SK-N-SH treated with all-trans-retinoic acid at 6 μM for 48 hours (cell line): ENCODE data around the gene KIF13A.
A peak's percentile ranks its signal among the peaks of the same experiment; 100 is the strongest.

Experiments
- ATAC-seq: fragments of 200-7000 bp; cut with Tn5 transposase; 3 replicates; pipeline ENCODE4 v1.9.1; 2020; ENCODE audit warnings: mild to moderate bottlenecking, moderate library complexity
- ARNTL ChIP-seq: fragments of 450-650 bp; formaldehyde crosslinking; IDR thresholded peaks from 2 replicates; pipeline ENCODE4 v1.5.0; 2020; ENCODE audit warnings: low read depth, mild to moderate bottlenecking, moderate library complexity, borderline replicate concordance
- BACH2 ChIP-seq: fragments of 250-450 bp; sonication (Bioruptor Pico); IDR thresholded peaks from 2 replicates; pipeline ENCODE4 v1.9.0; 2021; ENCODE audit warnings: mild to moderate bottlenecking, borderline replicate concordance
- CREB5 ChIP-seq: fragments of 250-450 bp; sonication (Bioruptor Pico); IDR thresholded peaks from 2 replicates; pipeline ENCODE4 v1.5.1; 2020; ENCODE audit warnings: low read depth, mild to moderate bottlenecking, moderate library complexity
- CSDC2 ChIP-seq: fragments of 250-450 bp; sonication (Bioruptor Pico); IDR thresholded peaks from 2 replicates; pipeline ENCODE4 v1.5.0; 2020; ENCODE audit warnings: mild to moderate bottlenecking, moderate library complexity
- CSRNP3 ChIP-seq: fragments of 250-450 bp; sonication (Bioruptor Pico); IDR thresholded peaks from 2 replicates; pipeline ENCODE4 v1.5.1; 2021; ENCODE audit warnings: mild to moderate bottlenecking, moderate library complexity
- ESRRG ChIP-seq: fragments of 250-450 bp; sonication (Bioruptor Pico); IDR thresholded peaks from 2 replicates; pipeline ENCODE4 v1.6.1; 2021; ENCODE audit warnings: mild to moderate bottlenecking
- GLIS3 ChIP-seq: fragments of 250-450 bp; sonication (Bioruptor Pico); IDR thresholded peaks from 2 replicates; pipeline ENCODE4 v1.5.0; 2020; ENCODE audit warnings: mild to moderate bottlenecking, moderate library complexity
- ISL1 ChIP-seq: fragments of 250-450 bp; sonication (Bioruptor Pico); IDR thresholded peaks from 2 replicates; pipeline ENCODE4 v2.1.2; 2022; ENCODE audit warnings: mild to moderate bottlenecking, moderate library complexity
- OSR1 ChIP-seq: fragments of 250-450 bp; sonication (Bioruptor Pico); IDR thresholded peaks from 2 replicates; pipeline ENCODE4 v1.8.0; 2022; ENCODE audit warnings: moderate library complexity, mild to moderate bottlenecking, inconsistent platforms
- PATZ1 ChIP-seq: fragments of 250-450 bp; sonication (Bioruptor Pico); IDR thresholded peaks from 2 replicates; pipeline ENCODE4 v1.8.0; 2020; ENCODE audit warnings: mild to moderate bottlenecking, moderate library complexity, borderline replicate concordance
- POU6F1 ChIP-seq: fragments of 250-450 bp; sonication (Bioruptor Pico); IDR thresholded peaks from 2 replicates; pipeline ENCODE4 v1.8.0; 2021; ENCODE audit warnings: low read depth, mild to moderate bottlenecking, moderate library complexity, borderline replicate concordance
- PPARA ChIP-seq: fragments of 250-450 bp; sonication (Bioruptor Pico); IDR thresholded peaks from 2 replicates; pipeline ENCODE4 v1.5.0; 2020; ENCODE audit warnings: mild to moderate bottlenecking, borderline replicate concordance
- RARB ChIP-seq: fragments of 250-450 bp; sonication (Bioruptor Pico); IDR thresholded peaks from 2 replicates; pipeline ENCODE4 v1.8.0; 2021; ENCODE audit warnings: mild to moderate bottlenecking, moderate library complexity
- SNAI2 ChIP-seq: fragments of 250-450 bp; sonication (Bioruptor Pico); IDR thresholded peaks from 2 replicates; pipeline ENCODE4 v1.5.0; 2020; ENCODE audit warnings: mild to moderate bottlenecking, moderate library complexity
- TCF4 ChIP-seq: fragments of 250-450 bp; sonication (Bioruptor Pico); IDR thresholded peaks from 2 replicates; pipeline ENCODE4 v1.8.0; 2021; ENCODE audit warnings: mild to moderate bottlenecking, moderate library complexity, borderline replicate concordance
- TOX ChIP-seq: fragments of 250-450 bp; sonication (Bioruptor Pico); IDR thresholded peaks from 2 replicates; pipeline ENCODE4 v1.8.0; 2021; ENCODE audit warnings: mild to moderate bottlenecking, moderate library complexity, borderline replicate concordance
- ZC3H10 ChIP-seq: fragments of 250-450 bp; sonication (Bioruptor Pico); IDR thresholded peaks from 2 replicates; pipeline ENCODE4 v1.5.1; 2021; ENCODE audit warnings: mild to moderate bottlenecking, moderate library complexity
- ZFP3 ChIP-seq: fragments of 250-450 bp; sonication (Bioruptor Pico); IDR thresholded peaks from 2 replicates; pipeline ENCODE4 v1.5.0; 2020; ENCODE audit warnings: mild to moderate bottlenecking, moderate library complexity
- ZNF565 ChIP-seq: fragments of 450-650 bp; formaldehyde crosslinking; conservative IDR thresholded peaks from 2 replicates; pipeline ENCODE4 v1.5.0; 2020; ENCODE audit warnings: low read depth, mild to moderate bottlenecking, moderate library complexity
- ZNF70 ChIP-seq: fragments of 450-650 bp; formaldehyde crosslinking; IDR thresholded peaks from 2 replicates; pipeline ENCODE4 v1.5.0; 2020; ENCODE audit warnings: mild to moderate bottlenecking, moderate library complexity
- ZNF8 ChIP-seq: fragments of 450-650 bp; formaldehyde crosslinking; IDR thresholded peaks from 2 replicates; pipeline ENCODE4 v1.5.0; 2020; ENCODE audit warnings: mild to moderate bottlenecking, moderate library complexity
- TF ChIP-seq, protein P1 (sequence below): fragments of 250-450 bp; sonication (Bioruptor Pico); IDR thresholded peaks from 2 replicates; pipeline ENCODE4 v1.5.0; 2020; ENCODE audit warnings: mild to moderate bottlenecking, moderate library complexity

Gene KIF13A

DNA sequence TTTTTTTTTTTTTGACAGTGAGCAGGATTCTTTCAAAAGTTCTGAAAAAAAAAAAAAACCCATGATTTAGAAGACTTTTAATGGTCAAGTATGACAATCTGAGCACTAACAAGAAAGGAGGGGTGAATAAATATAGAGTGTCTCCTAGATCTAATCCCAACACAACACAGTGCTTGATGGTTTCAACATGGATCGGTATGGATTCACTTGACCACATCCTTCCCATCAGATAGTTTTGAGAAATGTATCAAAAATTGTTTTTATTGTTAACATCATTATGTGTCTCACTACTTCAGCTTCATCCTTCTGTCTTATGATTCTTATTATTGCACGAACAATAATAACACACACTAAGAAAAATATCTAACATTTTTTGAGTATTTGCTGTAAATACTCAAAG, 21.0 kb downstream of the KIF13A start:
- TF ChIP-seq ZFP3: no peak
- TF ChIP-seq ZNF565 (CRISPR knock-in tag): no peak
- no peak for TF ChIP-seq OSR1 (CRISPR knock-in tag)
- TF ChIP-seq, protein P1, sequence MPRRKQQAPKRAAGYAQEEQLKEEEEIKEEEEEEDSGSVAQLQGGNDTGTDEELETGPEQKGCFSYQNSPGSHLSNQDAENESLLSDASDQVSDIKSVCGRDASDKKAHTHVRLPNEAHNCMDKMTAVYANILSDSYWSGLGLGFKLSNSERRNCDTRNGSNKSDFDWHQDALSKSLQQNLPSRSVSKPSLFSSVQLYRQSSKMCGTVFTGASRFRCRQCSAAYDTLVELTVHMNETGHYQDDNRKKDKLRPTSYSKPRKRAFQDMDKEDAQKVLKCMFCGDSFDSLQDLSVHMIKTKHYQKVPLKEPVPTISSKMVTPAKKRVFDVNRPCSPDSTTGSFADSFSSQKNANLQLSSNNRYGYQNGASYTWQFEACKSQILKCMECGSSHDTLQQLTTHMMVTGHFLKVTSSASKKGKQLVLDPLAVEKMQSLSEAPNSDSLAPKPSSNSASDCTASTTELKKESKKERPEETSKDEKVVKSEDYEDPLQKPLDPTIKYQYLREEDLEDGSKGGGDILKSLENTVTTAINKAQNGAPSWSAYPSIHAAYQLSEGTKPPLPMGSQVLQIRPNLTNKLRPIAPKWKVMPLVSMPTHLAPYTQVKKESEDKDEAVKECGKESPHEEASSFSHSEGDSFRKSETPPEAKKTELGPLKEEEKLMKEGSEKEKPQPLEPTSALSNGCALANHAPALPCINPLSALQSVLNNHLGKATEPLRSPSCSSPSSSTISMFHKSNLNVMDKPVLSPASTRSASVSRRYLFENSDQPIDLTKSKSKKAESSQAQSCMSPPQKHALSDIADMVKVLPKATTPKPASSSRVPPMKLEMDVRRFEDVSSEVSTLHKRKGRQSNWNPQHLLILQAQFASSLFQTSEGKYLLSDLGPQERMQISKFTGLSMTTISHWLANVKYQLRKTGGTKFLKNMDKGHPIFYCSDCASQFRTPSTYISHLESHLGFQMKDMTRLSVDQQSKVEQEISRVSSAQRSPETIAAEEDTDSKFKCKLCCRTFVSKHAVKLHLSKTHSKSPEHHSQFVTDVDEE (CRISPR knock-in tag): no peak
- no peak for TF ChIP-seq SNAI2 (CRISPR knock-in tag)
- TF ChIP-seq ZNF8: no peak
- no peak for TF ChIP-seq TCF4 (CRISPR knock-in tag)
- no peak for TF ChIP-seq RARB (CRISPR knock-in tag)
- TF ChIP-seq ESRRG (CRISPR knock-in tag): no peak
- no peak for TF ChIP-seq POU6F1
- no peak for TF ChIP-seq ZC3H10
- no peak for TF ChIP-seq PATZ1
- TF ChIP-seq CSDC2 (CRISPR knock-in tag): no peak
- TF ChIP-seq ARNTL (CRISPR knock-in tag): no peak
- no peak for TF ChIP-seq CREB5 (CRISPR knock-in tag)
- no peak for TF ChIP-seq TOX (CRISPR knock-in tag)
- TF ChIP-seq PPARA (CRISPR knock-in tag): no peak
- TF ChIP-seq ISL1: no peak
- no peak for ATAC-seq

GRCh38 chr6:17965397-17965796, 22.0 kb downstream of the KIF13A start:
- TF ChIP-seq BACH2: no peak
- TF ChIP-seq ISL1: 0 out of 2 replicates have a peak, but pooled peaks have one; percentile 17
- TF ChIP-seq GLIS3 (CRISPR knock-in tag): no peak
- ATAC-seq: no peak

DNA sequence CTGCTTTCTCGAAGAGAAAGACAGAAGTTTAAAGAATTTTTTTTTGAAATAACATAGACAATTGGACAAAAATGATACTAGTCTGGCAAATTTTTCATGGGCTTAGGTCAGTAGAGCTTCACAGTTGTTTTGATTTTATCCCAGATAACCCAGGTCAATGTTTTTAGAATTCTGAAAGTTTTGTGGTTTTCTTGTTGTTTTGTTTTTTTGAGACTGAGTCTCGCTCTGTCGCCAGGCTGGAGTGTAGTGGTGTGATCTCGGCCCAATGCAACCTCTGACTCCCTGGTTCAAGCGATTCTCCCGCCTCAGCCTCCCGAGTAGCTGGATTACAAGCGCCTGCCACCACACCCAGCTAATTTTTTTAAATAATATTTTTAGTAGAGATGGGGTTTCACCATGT, 22.8 kb downstream of the KIF13A start:
- TF ChIP-seq CREB5 (CRISPR knock-in tag) (no peak), ZNF70 (CRISPR knock-in tag) (no peak), PPARA (CRISPR knock-in tag) (no peak), OSR1 (CRISPR knock-in tag) (no peak), ZFP3 (no peak), RARB (CRISPR knock-in tag) (no peak), PATZ1 (no peak), CSRNP3 (no peak), TCF4 (CRISPR knock-in tag) (no peak), TOX (CRISPR knock-in tag) (no peak), SNAI2 (CRISPR knock-in tag) (no peak)
- TF ChIP-seq, protein P1 (CRISPR knock-in tag): no peak
- TF ChIP-seq, all 23 proteins: peak for 0
- ATAC-seq: no peak
